ENCODE data around the gene NDUFS7.

DNA sequence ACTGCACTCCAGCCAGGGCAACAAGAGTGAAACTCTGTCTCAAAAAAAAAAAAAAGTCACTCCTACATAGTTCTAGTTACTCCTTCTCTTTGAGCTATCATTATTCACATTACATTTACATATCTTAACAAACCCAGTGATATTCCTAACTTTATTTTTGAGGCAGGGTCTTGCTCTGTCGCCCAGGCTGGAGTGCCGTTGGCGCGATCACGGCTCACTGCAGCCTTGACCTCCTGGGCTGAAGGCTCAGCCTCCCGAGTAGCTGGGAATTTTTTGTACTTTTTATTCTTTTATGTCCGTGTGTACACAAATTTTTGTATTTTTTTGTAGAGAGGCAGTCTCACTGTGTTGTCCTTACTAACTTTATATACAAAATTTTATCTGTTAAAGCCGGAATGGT, 53.9 kb downstream of the NDUFS7 start:
- TF ChIP-seq, protein P1, sequence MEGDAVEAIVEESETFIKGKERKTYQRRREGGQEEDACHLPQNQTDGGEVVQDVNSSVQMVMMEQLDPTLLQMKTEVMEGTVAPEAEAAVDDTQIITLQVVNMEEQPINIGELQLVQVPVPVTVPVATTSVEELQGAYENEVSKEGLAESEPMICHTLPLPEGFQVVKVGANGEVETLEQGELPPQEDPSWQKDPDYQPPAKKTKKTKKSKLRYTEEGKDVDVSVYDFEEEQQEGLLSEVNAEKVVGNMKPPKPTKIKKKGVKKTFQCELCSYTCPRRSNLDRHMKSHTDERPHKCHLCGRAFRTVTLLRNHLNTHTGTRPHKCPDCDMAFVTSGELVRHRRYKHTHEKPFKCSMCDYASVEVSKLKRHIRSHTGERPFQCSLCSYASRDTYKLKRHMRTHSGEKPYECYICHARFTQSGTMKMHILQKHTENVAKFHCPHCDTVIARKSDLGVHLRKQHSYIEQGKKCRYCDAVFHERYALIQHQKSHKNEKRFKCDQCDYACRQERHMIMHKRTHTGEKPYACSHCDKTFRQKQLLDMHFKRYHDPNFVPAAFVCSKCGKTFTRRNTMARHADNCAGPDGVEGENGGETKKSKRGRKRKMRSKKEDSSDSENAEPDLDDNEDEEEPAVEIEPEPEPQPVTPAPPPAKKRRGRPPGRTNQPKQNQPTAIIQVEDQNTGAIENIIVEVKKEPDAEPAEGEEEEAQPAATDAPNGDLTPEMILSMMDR (IDR thresholded peaks at IDR 0.05), result no peak
- no peak for TF ChIP-seq POLR2A (IDR thresholded peaks at IDR 0.05)
